Measurements from ENCODE around the gene KRTAP5-2. TPM values are rescaled to one million over a fixed set of nuclear protein-coding genes. Genes with fewer than 3 reads are reported as not detected.
A peak's percentile ranks its signal among the peaks of the same experiment; 100 is the strongest.

The KRTAP5-2 gene
- total RNA-seq, 1 experiment from 2014 or later, result not detected

GRCh38 chr11:1556278-1556902, 41.7 kb downstream of the KRTAP5-2 start:
- no peak for DNase-seq (ENCODE audit: low spot score)

- no peak for DNase-seq (ENCODE audit: low spot score)
Measured at GRCh38 chr11:1555713-1556153, 42.4 kb downstream of the KRTAP5-2 start.

GRCh38 chr11:1554981-1555712, 42.9 kb downstream of the KRTAP5-2 start:
- no peak for DNase-seq (ENCODE audit: low spot score)

- no peak for DNase-seq (ENCODE audit: low spot score)
Measured at GRCh38 chr11:1553808-1554594, 44.1 kb downstream of the KRTAP5-2 start.

GRCh38 chr11:1549338-1550330, 48.5 kb downstream of the KRTAP5-2 start:
- no peak for DNase-seq (ENCODE audit: low spot score)

GRCh38 chr11:1548221-1549070, 49.6 kb downstream of the KRTAP5-2 start:
- peak; percentile 65 for DNase-seq (ENCODE audit: low spot score)

GRCh38 chr11:1547467-1548098, 50.5 kb downstream of the KRTAP5-2 start:
- no peak for DNase-seq (ENCODE audit: low spot score)

Other genes with a start within 250 kb of the KRTAP5-2 start
- 8.6 and 13.0 TPM in 2 replicates for gene BRSK2, start 208.4 kb downstream of the KRTAP5-2 start, total RNA-seq (2014; rRNA removed; shearing (Covaris generic))
- gene MOB2, start 111.5 kb downstream of the KRTAP5-2 start, total RNA-seq (2014; rRNA removed; shearing (Covaris generic)), result 22.4 and 25.8 TPM in 2 replicates
- 2.9 and 5.1 TPM in 2 replicates for gene DUSP8, start 26.0 kb downstream of the KRTAP5-2 start, total RNA-seq (2014; rRNA removed; shearing (Covaris generic))
- gene KRTAP5-1, start 13.0 kb downstream of the KRTAP5-2 start, total RNA-seq (2014; rRNA removed; shearing (Covaris generic)), result not detected in 2 replicates
- not detected in 2 replicates for gene KRTAP5-3, start 10.2 kb upstream of the KRTAP5-2 start, total RNA-seq (2014; rRNA removed; shearing (Covaris generic))
- gene KRTAP5-4, start 23.8 kb upstream of the KRTAP5-2 start, total RNA-seq (2014; rRNA removed; shearing (Covaris generic)), result not detected in 2 replicates
- not detected in 2 replicates for gene KRTAP5-5, start 31.5 kb upstream of the KRTAP5-2 start, total RNA-seq (2014; rRNA removed; shearing (Covaris generic))
- not detected in 2 replicates for gene KRTAP5-6, start 98.9 kb upstream of the KRTAP5-2 start, total RNA-seq (2014; rRNA removed; shearing (Covaris generic))
- gene IFITM10, start 152.3 kb upstream of the KRTAP5-2 start, total RNA-seq (2014; rRNA removed; shearing (Covaris generic)), result 2.9 and 3.0 TPM in 2 replicates
- 875 and 888 TPM in 2 replicates for gene CTSD, start 165.6 kb upstream of the KRTAP5-2 start, total RNA-seq (2014; rRNA removed; shearing (Covaris generic))
- gene SYT8, start 236.7 kb upstream of the KRTAP5-2 start, total RNA-seq (2014; rRNA removed; shearing (Covaris generic)), result 2.1 TPM in 1 of 2 replicates, not detected in the other
- gene TNNI2, start 240.7 kb upstream of the KRTAP5-2 start, total RNA-seq (2014; rRNA removed; shearing (Covaris generic)), result not detected in 2 replicates